Mesodermal cell (in vitro differentiated cells): ENCODE results near the gene USB1.

Experiments used
- H3K27ac ChIP-seq: 2 replicates; pipeline ENCODE4 v1.7.0; 2013; ENCODE audit warnings: mild to moderate bottlenecking, low read depth, low read length, moderate library complexity; ENCODE audit not compliant: severe bottlenecking
- H3K36me3 ChIP-seq: 2 replicates; pipeline ENCODE4 v1.7.1; 2013; ENCODE audit warnings: mild to moderate bottlenecking, low read length, moderate library complexity; ENCODE audit not compliant: control insufficient read depth, insufficient read depth
- H3K4me1 ChIP-seq: one replicate; pipeline ENCODE4 v1.7.1; 2013; ENCODE audit warnings: mild to moderate bottlenecking, low read length; ENCODE audit not compliant: insufficient read depth, control insufficient read depth, poor library complexity, severe bottlenecking
- H3K4me3 ChIP-seq: 2 replicates; pipeline ENCODE4 v1.7.0; 2013; ENCODE audit warnings: low read length, control low read depth, mild to moderate bottlenecking; ENCODE audit not compliant: insufficient read depth, poor library complexity, severe bottlenecking; ENCODE audit errors: extremely low read depth
- H3K9me3 ChIP-seq: 2 replicates; pipeline ENCODE4 v1.7.1; 2013; ENCODE audit warnings: mild to moderate bottlenecking, low read length, moderate library complexity; ENCODE audit not compliant: control insufficient read depth
- WGBS, 2 experiments: methylation state at CpG; one replicate each; pipeline ENCODE4 v1.1.5; 2013; ENCODE audit warnings: missing lambda C conversion rate in 2 of 2; ENCODE audit not compliant: insufficient coverage in 2 of 2; 5-methylcytosine and 5-hydroxymethylcytosine counted together

USB1 gene

GRCh38 chr16:58051296-58051695 is 50.1 kb downstream of the USB1 start:
- H3K4me3 ChIP-seq, result no peak overlapping the region
- H3K9me3 ChIP-seq, result no peaks in the 10 kb centered on the region
- 89 to 100% methylated on average over 1 of the region's 2 CpGs for WGBS, 2 experiments
- H3K4me1 ChIP-seq, result peaks cover 9% of the 10 kb centered on the region
- no peak overlapping the region for H3K27ac ChIP-seq
- no peaks in the 10 kb centered on the region for H3K36me3 ChIP-seq

- Histone ChIP-seq H3K9me3 (no peaks in the 10 kb centered on the region), H3K4me3 (no peak overlapping the region), H3K27ac (no peak overlapping the region), H3K4me1 (peaks cover 9% of the 10 kb centered on the region), H3K36me3 (no peaks in the 10 kb centered on the region)
- WGBS, 2 experiments, result 87 to 93% methylated on average over 5 to 7 of the region's 10 CpGs
These were observed 50.8 kb downstream of the USB1 start for GRCh38 chr16:58051821-58052603.

GRCh38 chr16:58053682-58054005 is 52.4 kb downstream of the USB1 start:
- Histone ChIP-seq H3K9me3 (no peaks in the 10 kb centered on the region), H3K27ac (no peak overlapping the region), H3K4me1 (no peaks in the 10 kb centered on the region), H3K4me3 (no peak overlapping the region), H3K36me3 (no peaks in the 10 kb centered on the region)
- WGBS, 2 experiments, result 100% methylated on average over 1 of the region's 5 CpGs

- 92 to 97% methylated on average over 8 to 9 of the region's 10 CpGs for WGBS, 2 experiments
- no peak overlapping the region for H3K27ac ChIP-seq
These were observed 53.1 kb downstream of the USB1 start for GRCh38 chr16:58054289-58054688.

GRCh38 chr16:58056580-58056979 is 55.4 kb downstream of the USB1 start:
- Histone ChIP-seq H3K4me1 (no peaks in the 10 kb centered on the region), H3K36me3 (no peaks in the 10 kb centered on the region), H3K27ac (no peak overlapping the region), H3K9me3 (no peaks in the 10 kb centered on the region), H3K4me3 (no peak overlapping the region)
- WGBS, 2 experiments, result 90 to 100% methylated on average over 2 of the region's 5 CpGs

More at GRCh38 chr16:58054289-58054688, 53.1 kb downstream of the USB1 start:
- no peak overlapping the region for H3K4me3 ChIP-seq
- H3K9me3 ChIP-seq, result no peaks in the 10 kb centered on the region
- no peaks in the 10 kb centered on the region for H3K36me3 ChIP-seq
- no peaks in the 10 kb centered on the region for H3K4me1 ChIP-seq

- WGBS, 2 experiments, result 78 to 97% methylated on average over 2 to 4 of the region's 5 CpGs
- H3K9me3 ChIP-seq, result no peaks in the 10 kb centered on the region
- H3K27ac ChIP-seq, result no peak overlapping the region
- H3K4me1 ChIP-seq, result no peaks in the 10 kb centered on the region
- H3K36me3 ChIP-seq, result no peaks in the 10 kb centered on the region
- H3K4me3 ChIP-seq, result no peak overlapping the region
These were observed 55.9 kb downstream of the USB1 start for GRCh38 chr16:58057121-58057520.

GRCh38 chr16:58057784-58058183 is 56.6 kb downstream of the USB1 start:
- Histone ChIP-seq H3K4me1 (peaks cover under 1% of the 10 kb centered on the region), H3K9me3 (no peaks in the 10 kb centered on the region), H3K4me3 (no peak overlapping the region), H3K27ac (no peak overlapping the region), H3K36me3 (no peaks in the 10 kb centered on the region)
- 68 to 85% methylated on average over 2 of the region's 3 CpGs for WGBS, 2 experiments

- 64 to 80% methylated on average over 2 of the region's 4 CpGs for whole genome bisulfite sequencing, 2 experiments
- Histone ChIP-seq H3K27ac (no peak overlapping the region), H3K4me3 (no peak overlapping the region), H3K36me3 (no peaks in the 10 kb centered on the region), H3K9me3 (no peaks in the 10 kb centered on the region), H3K4me1 (peaks cover 11% of the 10 kb centered on the region)
These were observed 61.6 kb downstream of the USB1 start for GRCh38 chr16:58062821-58063220.

- peaks cover 11% of the 10 kb centered on the region for H3K4me1 ChIP-seq
- 63 to 71% methylated on average over 3 to 7 of the region's 8 CpGs for WGBS, 2 experiments
These were observed 62.3 kb downstream of the USB1 start for GRCh38 chr16:58063377-58064076.

GRCh38 chr16:58070585-58070984 is 69.4 kb downstream of the USB1 start:
- no peaks in the 10 kb centered on the region for H3K36me3 ChIP-seq
- no peaks in the 10 kb centered on the region for H3K4me1 ChIP-seq
- H3K27ac ChIP-seq, result no peak overlapping the region
- no peak overlapping the region for H3K4me3 ChIP-seq
- no peaks in the 10 kb centered on the region for H3K9me3 ChIP-seq
- WGBS, 2 experiments, result 100% methylated on average over 2 to 3 of the region's 4 CpGs

More at GRCh38 chr16:58063377-58064076, 62.3 kb downstream of the USB1 start:
- H3K4me3 ChIP-seq, result no peak overlapping the region
- H3K36me3 ChIP-seq, result no peaks in the 10 kb centered on the region
- H3K9me3 ChIP-seq, result no peaks in the 10 kb centered on the region
- H3K27ac ChIP-seq, result peak overlapping the region; percentile 23
